GM21528 (cell line): Measurements from ENCODE around the gene TMTC4.

Experiments
- ATAC-seq: cut with Tn5 transposase; IDR thresholded peaks from one replicate; pipeline ENCODE4 v1.9.1; 2021; ENCODE audit warnings: mild to moderate bottlenecking, moderate library complexity; ENCODE audit not compliant: unreplicated experiment, low FRiP score

The TMTC4 gene

GRCh38 chr13:100668408-100668807 lies 6.2 kb downstream of the TMTC4 start:
- no peak for ATAC-seq

GRCh38 chr13:100667894-100668293 lies 6.7 kb downstream of the TMTC4 start:
- ATAC-seq, result no peak

- ATAC-seq, result no peak
Observed at GRCh38 chr13:100666124-100666523, 8.5 kb downstream of the TMTC4 start.

GRCh38 chr13:100665403-100665802 lies 9.2 kb downstream of the TMTC4 start:
- no peak for ATAC-seq

GRCh38 chr13:100664171-100664900 lies 10.3 kb downstream of the TMTC4 start:
- no peak for ATAC-seq

- ATAC-seq, result no peak
Observed at GRCh38 chr13:100662468-100663211, 12.0 kb downstream of the TMTC4 start.

GRCh38 chr13:100660761-100661160 lies 13.8 kb downstream of the TMTC4 start:
- ATAC-seq, result no peak

GRCh38 chr13:100659578-100659977 lies 15.0 kb downstream of the TMTC4 start:
- no peak for ATAC-seq

GRCh38 chr13:100658363-100658762 lies 16.2 kb downstream of the TMTC4 start:
- peak; percentile 78 for ATAC-seq

GRCh38 chr13:100657881-100658315 lies 16.7 kb downstream of the TMTC4 start:
- ATAC-seq, result no peak

- ATAC-seq, result no peak
Observed at GRCh38 chr13:100652510-100652909, 22.1 kb downstream of the TMTC4 start.

GRCh38 chr13:100650326-100650725 lies 24.3 kb downstream of the TMTC4 start:
- no peak for ATAC-seq

- no peak for ATAC-seq
Observed at GRCh38 chr13:100648354-100648753, 26.2 kb downstream of the TMTC4 start.

- ATAC-seq, result no peak
Observed at GRCh38 chr13:100646871-100647270, 27.7 kb downstream of the TMTC4 start.

- no peak for ATAC-seq
Observed at GRCh38 chr13:100646030-100646673, 28.4 kb downstream of the TMTC4 start.

GRCh38 chr13:100645382-100645781 lies 29.2 kb downstream of the TMTC4 start:
- ATAC-seq, result no peak

- ATAC-seq, result no peak
Observed at GRCh38 chr13:100644371-100644770, 30.2 kb downstream of the TMTC4 start.

- ATAC-seq, result no peak
Observed at GRCh38 chr13:100637796-100638195, 36.8 kb downstream of the TMTC4 start.

- ATAC-seq, result no peak
Observed at GRCh38 chr13:100637380-100637779, 37.2 kb downstream of the TMTC4 start.

GRCh38 chr13:100636441-100636840 lies 38.2 kb downstream of the TMTC4 start:
- no peak for ATAC-seq

- no peak for ATAC-seq
Observed at GRCh38 chr13:100636004-100636403, 38.6 kb downstream of the TMTC4 start.
